ENCODE measurements around the gene RAB8B.

GRCh38 chr15:63231206-63231605 lies 41.8 kb downstream of the RAB8B start:
- TF ChIP-seq CTCF (IDR thresholded peaks at IDR 0.05) = no peak
- no peak for TF ChIP-seq POLR2AphosphoS5 (IDR thresholded peaks at IDR 0.05; ENCODE audit: low read depth, low read length)
- no peak for TF ChIP-seq TCF7L2 (IDR thresholded peaks at IDR 0.05; ENCODE audit: low read depth, low read length)
